Upper lobe of left lung (tissue), 4 donors: ENCODE measurements around the gene PHF21A.

Source experiments
- CTCF ChIP-seq, 6 experiments: fragments of 450-650 bp in 4 of 6; fragments of 200-600 bp in 2 of 6; sonication (generic) in 2 of 6; IDR thresholded peaks; one replicate each; pipeline ENCODE4 v1.5.1; 2016 to 2019; ENCODE audit warnings: antibody characterized with exemption in 6 of 6
- POLR2A ChIP-seq, 4 donors: fragments of 450-650 bp; IDR thresholded peaks; one replicate each; pipeline ENCODE4 v1.5.1; 2016 to 2017; ENCODE audit warnings: antibody characterized with exemption in 4 of 4, mild to moderate bottlenecking in 2 of 4

GRCh38 chr11:45918331-45918941 is 202.8 kb downstream of the PHF21A start:
- TF ChIP-seq CTCF (IDR thresholded peaks at IDR 0.05) (no peak), POLR2A (IDR thresholded peaks at IDR 0.05) (peak in 3 of 4 donors; percentile 34 to 78 (median 43))
